K562 (cell line): ENCODE data around the gene ADAMTSL2. TPM values are rescaled to one million over a fixed set of nuclear protein-coding genes. Genes with fewer than 3 reads are reported as not detected.

Source experiments
- ATAC-seq: fragments of 200-7000 bp; cut with Tn5 transposase; 3 replicates; pipeline ENCODE4 v1.9.1; 2020; ENCODE audit warnings: moderate library complexity
- BruUV-seq: library from RNA; stranded (reverse); fragments of 400-500 nt; replicated peaks from 2 replicates; lab custom pipeline; 2021; lab: Mats Ljungman, UMichigan
- CTCF ChIA-PET: fragments of 300-600 bp; formaldehyde crosslinking; extraction: SDS; loops from one replicate; lab custom pipeline; 2021; ENCODE audit warnings: low intra/inter-chr PET ratio; lab: Yijun Ruan, JAX
- POLR2A ChIA-PET: fragments of 300-600, 350-650 bp; sonication (Branson Sonifier 250); formaldehyde crosslinking; extraction: SDS; loops from one replicate; lab custom pipeline; 2021; ENCODE audit warnings: antibody characterized with exemption, inconsistent platforms; lab: Yijun Ruan, JAX
- DNase-seq, 4 experiments: peaks; one replicate each; pipeline versions ENCODE4 v3.0.0 to v3.0.0-alpha.2; 2011 to 2018; ENCODE audit warnings: low spot score in 3 of 4, mixed read lengths in 3 of 4; ENCODE audit errors: extremely low read depth in 1 of 4
- FAIRE-seq: peaks from 2 replicates; lab custom pipeline; 2011; peaks lifted over from hg19 to GRCh38; lab: Jason Lieb, UNC
- H2AFZ ChIP-seq: 2 replicates; pipeline ENCODE4 v1.6.0; 2011; ENCODE audit warnings: low read depth, low read length, control low read depth, inconsistent platforms
- H3K27ac ChIP-seq: fragments of 200-600 bp; 3 replicates; pipeline ENCODE4 v1.8.0; 2011; ENCODE audit warnings: low read depth, mild to moderate bottlenecking, control low read depth, inconsistent platforms, low read length, moderate library complexity, mixed read lengths; ENCODE audit errors: extremely low read depth
- H3K27me3 ChIP-seq, 2 experiments: fragments of 300-600 bp in 1 of 2; 2 replicates in 1 of 2; 3 replicates in 1 of 2; pipeline versions ENCODE4 v1.6.0 to v1.8.0; 2011; ENCODE audit warnings: inconsistent platforms in 2 of 2, low read length in 2 of 2, mild to moderate bottlenecking in 1 of 2, mixed read lengths in 1 of 2, moderate library complexity in 1 of 2; ENCODE audit not compliant: control insufficient read depth in 2 of 2, insufficient read depth in 2 of 2
- H3K36me3 ChIP-seq: fragments of 300-600 bp; 3 replicates; pipeline ENCODE4 v1.8.0; 2011; ENCODE audit warnings: mild to moderate bottlenecking, low read length, inconsistent platforms; ENCODE audit not compliant: control insufficient read depth, insufficient read depth
- H3K4me1 ChIP-seq, 2 experiments: fragments of 200-600 bp in 1 of 2; replicated peaks in 1 of 2; 2 replicates in 1 of 2; 3 replicates in 1 of 2; pipeline versions ENCODE4 v1.5.1 to v1.8.0; 2011; ENCODE audit warnings: inconsistent platforms in 2 of 2, low read length in 2 of 2, mild to moderate bottlenecking in 1 of 2, mixed read lengths in 1 of 2, moderate library complexity in 1 of 2; ENCODE audit not compliant: control insufficient read depth in 2 of 2, insufficient read depth in 2 of 2
- H3K4me2 ChIP-seq: 2 replicates; pipeline ENCODE4 v1.6.1; 2011; ENCODE audit warnings: low read length, control low read depth, inconsistent platforms, mixed read lengths; ENCODE audit not compliant: insufficient read depth
- H3K4me3 ChIP-seq: fragments of 200-600 bp; sonication (generic), shearing (Covaris generic); 2 replicates; pipeline ENCODE4 v1.5.1; 2016; ENCODE audit warnings: control low read depth, inconsistent platforms
- H3K79me2 ChIP-seq: fragments of 200-600 bp; 3 replicates; pipeline ENCODE4 v1.8.0; 2011; ENCODE audit warnings: low read length, inconsistent platforms; ENCODE audit not compliant: control insufficient read depth, insufficient read depth
- H3K9ac ChIP-seq, 2 experiments: 2 replicates each; pipeline versions ENCODE4 v1.6.0 to v1.6.1; 2011; ENCODE audit warnings: low read depth in 2 of 2, low read length in 2 of 2, control low read depth in 1 of 2, inconsistent platforms in 1 of 2, mild to moderate bottlenecking in 1 of 2, mixed read lengths in 1 of 2; ENCODE audit not compliant: insufficient read depth in 1 of 2
- H3K9me1 ChIP-seq: one replicate; pipeline ENCODE4 v1.6.0; 2011; ENCODE audit warnings: inconsistent platforms, mild to moderate bottlenecking, low read length, moderate library complexity; ENCODE audit not compliant: control insufficient read depth, insufficient read depth
- H3K9me3 ChIP-seq: replicated peaks from 2 replicates; pipeline ENCODE4 v1.5.1; 2011; ENCODE audit warnings: low read depth, low read length, inconsistent platforms; ENCODE audit not compliant: control insufficient read depth, insufficient read depth
- H4K20me1 ChIP-seq: replicated peaks from 2 replicates; pipeline ENCODE4 v1.6.1; 2011; ENCODE audit warnings: low read length, inconsistent platforms, mixed read lengths; ENCODE audit not compliant: control insufficient read depth, insufficient read depth
- BHLHE40 ChIP-seq: IDR thresholded peaks from 2 replicates; pipeline ENCODE4 v1.6.1; 2011; ENCODE audit warnings: low read length, improper control_type of control experiment
- CHAMP1 ChIP-seq: fragments of 450-650 bp; IDR thresholded peaks from 2 replicates; pipeline ENCODE4 v1.6.1; 2016; ENCODE audit warnings: mild to moderate bottlenecking
- DMBX1 ChIP-seq: fragments of 250-450 bp; sonication (Bioruptor Pico); IDR thresholded peaks from 2 replicates; pipeline ENCODE4 v1.8.0; 2022; ENCODE audit warnings: inconsistent platforms, mild to moderate bottlenecking, moderate library complexity, borderline replicate concordance
- FUS ChIP-seq: fragments of 200-400 bp; formaldehyde crosslinking; optimal IDR thresholded peaks from 2 replicates; pipeline ENCODE3; 2017; ENCODE audit warnings: low read depth, low read length
- GABPB1 ChIP-seq: sonication (generic); formaldehyde crosslinking; IDR thresholded peaks from 2 replicates; pipeline ENCODE4 v1.8.0; 2022; ENCODE audit warnings: mild to moderate bottlenecking, missing genetic modification reagents
- HEY1 ChIP-seq: fragments of 250-450 bp; sonication (Bioruptor Pico); IDR thresholded peaks from 2 replicates; pipeline ENCODE4 v1.5.0; 2020; ENCODE audit warnings: mild to moderate bottlenecking, moderate library complexity, borderline replicate concordance
- HNRNPK ChIP-seq: fragments of 200-400 bp; formaldehyde crosslinking; IDR thresholded peaks from one replicate; pipeline ENCODE4 v1.6.1; 2018; ENCODE audit warnings: mild to moderate bottlenecking, low read depth, low read length; ENCODE audit not compliant: poor library complexity, severe bottlenecking
- ILK ChIP-seq: fragments of 450-650 bp; IDR thresholded peaks from 2 replicates; pipeline ENCODE4 v1.6.1; 2016; ENCODE audit warnings: missing genetic modification characterization, low read depth, mild to moderate bottlenecking, missing compliant biosample characterization, moderate library complexity, borderline replicate concordance
- KLF6 ChIP-seq: fragments of 250-450 bp; sonication (Bioruptor Pico); IDR thresholded peaks from 2 replicates; pipeline ENCODE4 v1.4.0; 2020; ENCODE audit warnings: mild to moderate bottlenecking, moderate library complexity, borderline replicate concordance
- SIN3B ChIP-seq: fragments of 450-650 bp; IDR thresholded peaks from 2 replicates; pipeline ENCODE4 v1.6.1; 2017; ENCODE audit warnings: low read depth, mild to moderate bottlenecking, moderate library complexity
- SRSF3 ChIP-seq: fragments of 200-400 bp; formaldehyde crosslinking; IDR thresholded peaks from 2 replicates; pipeline ENCODE4 v1.6.1; 2016; ENCODE audit warnings: mild to moderate bottlenecking, low read length, moderate library complexity; ENCODE audit not compliant: insufficient read depth
- TRIM24 ChIP-seq, 2 experiments: fragments of 450-650 bp; IDR thresholded peaks; 2 replicates each; pipeline ENCODE4 v1.6.1; 2016
- ZNF143 ChIP-seq: sonication (generic); formaldehyde crosslinking; IDR thresholded peaks from 2 replicates; pipeline ENCODE4 v1.9.0; 2022; ENCODE audit warnings: mild to moderate bottlenecking, missing genetic modification reagents
- ZNF263 ChIP-seq: sonication (generic); formaldehyde crosslinking; IDR thresholded peaks from 2 replicates; pipeline ENCODE4 v1.8.0; 2022; ENCODE audit warnings: mild to moderate bottlenecking, missing genetic modification reagents, borderline replicate concordance
- WGBS: fragments of 100-300 bp; shearing (Covaris generic); methylation state at CpG from one replicate; pipeline ENCODE4 v1.1.6; 2016; ENCODE audit warnings: low coverage, mixed read lengths; ENCODE audit not compliant: insufficient coverage; ENCODE audit errors: missing lambda C conversion rate; 5-methylcytosine and 5-hydroxymethylcytosine counted together
- in situ Hi-C: fragments of 300-500 bp; cut with MboI; formaldehyde crosslinking; loops from 4 replicates; pipeline ENCODE4 v1.15.0; 2018; ENCODE audit warnings: inconsistent platforms, mixed read lengths
- intact Hi-C: fragments of 100-400 bp; cut with micrococcal nuclease; formaldehyde crosslinking; loops from 2 replicates; pipeline ENCODE4 v1.14.2; 2022
- polyA plus RNA-seq, 8 experiments: library from polyadenylated mRNA; depleted of rRNA in 4 of 8; stranded (reverse) in 5 of 8; unstranded in 3 of 8; fragments of >200 nt; fragmentation: Nextera tagmentation in 2 of 8; fragmentation: Illumina TruSeq in 1 of 8; extraction: Ambion mirVana in 2 of 8; extraction: Trizol in 1 of 8; gene quantifications; 2 replicates each; pipeline versions ENCODE4 v1.2.1 to v1.2.3, GENCODE V29; 2011 to 2014; ENCODE audit warnings: inconsistent platforms in 1 of 8, missing spikeins in 1 of 8
- total RNA-seq, 7 experiments: library from RNA; depleted of rRNA in 6 of 7; stranded (reverse); fragments of >200 nt in 6 of 7; fragmentation: Illumina TruSeq in 2 of 7; extraction: Trizol in 2 of 7; gene quantifications; 2 replicates each; pipeline versions ENCODE4 v1.2.1 to v1.2.3, GENCODE V29; 2011 to 2021; ENCODE audit warnings: low replicate concordance in 1 of 7
- TF ChIP-seq, protein P1 (sequence below): sonication (generic); formaldehyde crosslinking; IDR thresholded peaks from 2 replicates; pipeline ENCODE4 v1.8.0; 2022; ENCODE audit warnings: mild to moderate bottlenecking, missing genetic modification reagents

The ADAMTSL2 gene
- total and polyA plus RNA-seq, 9 of the 15 experiments (the other 6 are each of a cell fraction or from before 2014, with no cell fraction given), result 0.04 TPM; not detected in 8

- FAIRE-seq (peak; percentile 90), ATAC-seq (peak; percentile 91), DNase-seq (peak; percentile 78 to 83 (median 80))
- ChIA-PET CTCF (interaction anchor here (0.9 to 1.6 kb wide), 2 partner anchors 193 to 195 kb away, joined by 3 to 8 read pairs; no protein-coding TSS in a partner anchor), POLR2A (interaction anchor here (1.0 kb wide), 1 partner anchor 13 kb away, joined by 3 read pairs; no protein-coding TSS in a partner anchor)
- intact Hi-C loops, result loop anchor here (1.0 kb wide), 2 partner anchors 182 to 193 kb away; no protein-coding TSS in a partner anchor
- Histone ChIP-seq H3K27ac (no peak overlapping the region), H3K4me2 (no peak overlapping the region), H4K20me1 (peaks cover 35% of the 10 kb centered on the region), H3K27me3 (peaks cover 47 to 93% of the 10 kb centered on the region in 2 experiments; a peak in 4 of 5 replicates), H2AFZ (no peak overlapping the region), H3K36me3 (no peaks in the 10 kb centered on the region), H3K4me3 (no peak overlapping the region), H3K79me2 (no peaks in the 10 kb centered on the region), H3K9me3 (no peaks in the 10 kb centered on the region), H3K9me1 (no peaks in the 10 kb centered on the region), H3K4me1 (peaks cover 0 to 26% of the 10 kb centered on the region in 2 experiments; a peak in 2 of 5 replicates), H3K9ac (no peak overlapping the region; a peak in 1 of 4 replicates)
- in situ Hi-C loops, result no loop called here
- under 1% methylated on average over 17 of the region's 20 CpGs for WGBS
- no TSS peak for BruUV-seq
- TF ChIP-seq CHAMP1 (no peak), GABPB1 (CRISPR knock-in tag) (no peak), HEY1 (CRISPR knock-in tag) (no peak), ILK (tag) (no peak), BHLHE40 (peak; percentile 71), TRIM24 (IDR thresholded peaks at IDR 0.05) (no peak), SIN3B (no peak), KLF6 (no peak), HNRNPK (no peak), DMBX1 (no peak), ZNF143 (CRISPR knock-in tag) (no peak), ZNF263 (CRISPR knock-in tag) (peak; percentile 39; the same call in 1 of the 2 replicates), SRSF3 (no peak), FUS (no peak)
- TF ChIP-seq, protein P1, sequence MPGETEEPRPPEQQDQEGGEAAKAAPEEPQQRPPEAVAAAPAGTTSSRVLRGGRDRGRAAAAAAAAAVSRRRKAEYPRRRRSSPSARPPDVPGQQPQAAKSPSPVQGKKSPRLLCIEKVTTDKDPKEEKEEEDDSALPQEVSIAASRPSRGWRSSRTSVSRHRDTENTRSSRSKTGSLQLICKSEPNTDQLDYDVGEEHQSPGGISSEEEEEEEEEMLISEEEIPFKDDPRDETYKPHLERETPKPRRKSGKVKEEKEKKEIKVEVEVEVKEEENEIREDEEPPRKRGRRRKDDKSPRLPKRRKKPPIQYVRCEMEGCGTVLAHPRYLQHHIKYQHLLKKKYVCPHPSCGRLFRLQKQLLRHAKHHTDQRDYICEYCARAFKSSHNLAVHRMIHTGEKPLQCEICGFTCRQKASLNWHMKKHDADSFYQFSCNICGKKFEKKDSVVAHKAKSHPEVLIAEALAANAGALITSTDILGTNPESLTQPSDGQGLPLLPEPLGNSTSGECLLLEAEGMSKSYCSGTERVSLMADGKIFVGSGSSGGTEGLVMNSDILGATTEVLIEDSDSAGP, result no peak
Observed at GRCh38 chr9:133532937-133533668, 1.4 kb upstream of the ADAMTSL2 start.
